ENCODE measurements around the gene IFI6. TPM values are rescaled to one million over a fixed set of nuclear protein-coding genes. Genes with fewer than 3 reads are reported as not detected.

Gene IFI6
- polyA plus RNA-seq, 1 donor (not counting 4 experiments of a cell fraction or from before 2014, with no cell fraction given): 618 TPM

GRCh38 chr1:27626031-27626935 lies 45.7 kb downstream of the IFI6 start:
- no peaks in the 10 kb centered on the region for H4K20me1 ChIP-seq (ENCODE audit: control insufficient read depth, extremely low read depth, insufficient read depth, low read length)
- no peak overlapping the region for H2AFZ ChIP-seq (ENCODE audit: control insufficient read depth, low read length)
- no peaks in the 10 kb centered on the region for H3K36me3 ChIP-seq (ENCODE audit: control insufficient read depth in 2 of 2, extremely low read depth in 1 of 2, insufficient read depth in 2 of 2, low read length in 2 of 2)
- no peaks in the 10 kb centered on the region for H3K9me1 ChIP-seq (ENCODE audit: control insufficient read depth, extremely low read depth, insufficient read depth, low read length)
- FAIRE-seq (no peak), DNase-seq (ENCODE audit: low read depth, low spot score) (no peak)
- H3K4me2 ChIP-seq (ENCODE audit: control insufficient read depth, extremely low read depth, insufficient read depth, low read depth, low read length): no peak overlapping the region
- H3K4me1 ChIP-seq (ENCODE audit: control insufficient read depth, extremely low read depth, insufficient read depth, low read length): peaks cover 14% of the 10 kb centered on the region
- dilution Hi-C loops (cut with MboI; ENCODE audit: extremely low pct_ligation_motif_present, low sequenced_read_pairs): no loop called here
- TF ChIP-seq CTCF (optimal IDR thresholded peaks at IDR 0.05 in 1 of 3, IDR thresholded peaks at IDR 0.05 in 1 of 3, conservative IDR thresholded peaks at IDR 0.05 in 1 of 3; ENCODE audit: extremely low read depth in 1 of 3, insufficient read depth in 2 of 3, low read length in 3 of 3) (no peak), EZH2 (IDR thresholded peaks at IDR 0.05; ENCODE audit: low read length) (no peak)
- no peaks in the 10 kb centered on the region for H3K27me3 ChIP-seq (ENCODE audit: control insufficient read depth, extremely low read depth, insufficient read depth, low read length)
- no peak overlapping the region for H3K4me3 ChIP-seq (ENCODE audit: control insufficient read depth in 2 of 3, extremely low read depth in 1 of 3, insufficient read depth in 2 of 3, low read depth in 1 of 3, low read length in 3 of 3)
- H3K27ac ChIP-seq (ENCODE audit: control insufficient read depth, insufficient read depth, low read length): no peak overlapping the region
- H3K9me3 ChIP-seq (ENCODE audit: control insufficient read depth, low read depth, low read length): no peaks in the 10 kb centered on the region
- no peak overlapping the region for H3K9ac ChIP-seq (ENCODE audit: control insufficient read depth, extremely low read depth, insufficient read depth, low read length)
- H3K79me2 ChIP-seq (ENCODE audit: control insufficient read depth, insufficient read depth, low read length): no peaks in the 10 kb centered on the region

- TF ChIP-seq EZH2 (IDR thresholded peaks at IDR 0.05; ENCODE audit: low read length) (no peak), CTCF (optimal IDR thresholded peaks at IDR 0.05 in 1 of 3, IDR thresholded peaks at IDR 0.05 in 1 of 3, conservative IDR thresholded peaks at IDR 0.05 in 1 of 3; ENCODE audit: extremely low read depth in 1 of 3, insufficient read depth in 2 of 3, low read length in 3 of 3) (no peak)
- Histone ChIP-seq H3K4me2 (ENCODE audit: control insufficient read depth, extremely low read depth, insufficient read depth, low read depth, low read length) (peak overlapping the region; percentile 50), H3K79me2 (ENCODE audit: control insufficient read depth, insufficient read depth, low read length) (no peaks in the 10 kb centered on the region), H3K4me1 (ENCODE audit: control insufficient read depth, extremely low read depth, insufficient read depth, low read length) (peaks cover 10% of the 10 kb centered on the region), H3K9ac (ENCODE audit: control insufficient read depth, extremely low read depth, insufficient read depth, low read length) (peak overlapping the region; percentile 67), H3K9me1 (ENCODE audit: control insufficient read depth, extremely low read depth, insufficient read depth, low read length) (no peaks in the 10 kb centered on the region), H3K36me3 (ENCODE audit: control insufficient read depth in 2 of 2, extremely low read depth in 1 of 2, insufficient read depth in 2 of 2, low read length in 2 of 2) (no peaks in the 10 kb centered on the region), H3K9me3 (ENCODE audit: control insufficient read depth, low read depth, low read length) (no peaks in the 10 kb centered on the region), H3K27me3 (ENCODE audit: control insufficient read depth, extremely low read depth, insufficient read depth, low read length) (no peaks in the 10 kb centered on the region), H4K20me1 (ENCODE audit: control insufficient read depth, extremely low read depth, insufficient read depth, low read length) (no peaks in the 10 kb centered on the region), H3K27ac (ENCODE audit: control insufficient read depth, insufficient read depth, low read length) (peak overlapping the region; percentile 62), H2AFZ (ENCODE audit: control insufficient read depth, low read length) (no peak overlapping the region), H3K4me3 (ENCODE audit: control insufficient read depth in 2 of 3, extremely low read depth in 1 of 3, insufficient read depth in 2 of 3, low read depth in 1 of 3, low read length in 3 of 3) (no peak overlapping the region)
- dilution Hi-C loops (cut with MboI; ENCODE audit: extremely low pct_ligation_motif_present, low sequenced_read_pairs): no loop called here
- no peak for DNase-seq (ENCODE audit: low read depth, low spot score)
- FAIRE-seq: no peak
These were observed 47.4 kb downstream of the IFI6 start for GRCh38 chr1:27624467-27625178.
